BLaER1 treated with 17β-estradiol and CSF1 and Interleukin-3, amounts not matched to agents 10 nM and 100 nM (cell line): ENCODE measurements around the gene PABPC1L.

Experiments
- H3K27ac ChIP-seq, 11 experiments: shearing (Covaris generic); formaldehyde crosslinking; 2 replicates each; pipeline ENCODE4 v1.8.1; 2022
- H3K27me3 ChIP-seq, 11 experiments: shearing (Covaris generic); formaldehyde crosslinking; 2 replicates each; pipeline ENCODE4 v1.8.1; 2022
- H3K36me3 ChIP-seq, 11 experiments: shearing (Covaris generic); formaldehyde crosslinking; 2 replicates each; pipeline ENCODE4 v1.8.1; 2022
- H3K4me1 ChIP-seq, 10 experiments: shearing (Covaris generic); formaldehyde crosslinking; 2 replicates each; pipeline ENCODE4 v1.8.1; 2022
- H3K4me2 ChIP-seq, 11 experiments: shearing (Covaris generic); formaldehyde crosslinking; 2 replicates each; pipeline ENCODE4 v1.8.1; 2022
- H3K4me3 ChIP-seq, 10 experiments: shearing (Covaris generic); formaldehyde crosslinking; 2 replicates each; pipeline ENCODE4 v1.8.1; 2022
- H3K9ac ChIP-seq, 11 experiments: shearing (Covaris generic); formaldehyde crosslinking; 2 replicates each; pipeline ENCODE4 v1.8.1; 2022
- H3K9me3 ChIP-seq, 11 experiments: shearing (Covaris generic); formaldehyde crosslinking; replicated peaks in 1 of 11; 2 replicates each; pipeline ENCODE4 v1.8.1; 2022
- H4K20me1 ChIP-seq, 11 experiments: shearing (Covaris generic); formaldehyde crosslinking; 2 replicates each; pipeline ENCODE4 v1.8.1; 2022
- Cebpa-rat ChIP-seq, 11 experiments: shearing (Covaris generic); IDR thresholded peaks; 2 replicates each; pipeline ENCODE4 v1.8.1; 2022

Gene PABPC1L

GRCh38 chr20:44962483-44962882, 52.6 kb downstream of the PABPC1L start:
- no peaks in the 10 kb centered on the region for H3K27me3 ChIP-seq
- H4K20me1 ChIP-seq: peaks cover 0 to 23% (median 16%) of the 10 kb centered on the region in 11 experiments; a peak in 12 of 22 replicates
- H3K9me3 ChIP-seq: no peaks in the 10 kb centered on the region
- no peak overlapping the region for H3K9ac ChIP-seq
- peaks cover 0 to 15% (median 11%) of the 10 kb centered on the region in 11 experiments; a peak in 19 of 22 replicates for H3K36me3 ChIP-seq
- no peak overlapping the region; a peak in 1 of 22 replicates for H3K27ac ChIP-seq
- H3K4me2 ChIP-seq: peak overlapping the region in 1 of 11 experiments; percentile 11; a peak in 2 of 22 replicates
- no peak overlapping the region for H3K4me3 ChIP-seq
- H3K4me1 ChIP-seq: peaks cover 35 to 48% (median 42%) of the 10 kb centered on the region in 10 experiments
- TF ChIP-seq Cebpa-rat (IDR thresholded peaks at IDR 0.05): no peak

- Histone ChIP-seq H3K9ac (no peak overlapping the region), H3K4me2 (0 out of 22 replicates have a peak overlapping the region, but pooled peaks of 1 of the 11 experiments have one; percentile 0)
Measured at GRCh38 chr20:44963325-44964215, 53.7 kb downstream of the PABPC1L start.

GRCh38 chr20:44965651-44966029, 55.8 kb downstream of the PABPC1L start:
- Histone ChIP-seq H3K36me3 (peaks cover 0 to 8% (median 0%) of the 10 kb centered on the region in 11 experiments; a peak in 1 of 22 replicates), H3K9ac (peak overlapping the region; percentile 83 to 89 (median 88)), H4K20me1 (peaks cover 0 to 27% (median 19%) of the 10 kb centered on the region in 11 experiments; a peak in 12 of 22 replicates), H3K4me2 (peak overlapping the region; percentile 86 to 98 (median 94)), H3K4me1 (peaks cover 43 to 57% (median 51%) of the 10 kb centered on the region in 10 experiments), H3K27me3 (no peaks in the 10 kb centered on the region), H3K9me3 (no peaks in the 10 kb centered on the region), H3K4me3 (peak overlapping the region; percentile 90 to 98 (median 94)), H3K27ac (peak overlapping the region; percentile 68 to 87 (median 82))
- no peak for TF ChIP-seq Cebpa-rat (IDR thresholded peaks at IDR 0.05)

More at GRCh38 chr20:44963325-44964215, 53.7 kb downstream of the PABPC1L start:
- H3K36me3 ChIP-seq: peaks cover 0 to 7% (median under 1%) of the 10 kb centered on the region in 11 experiments; a peak in 11 of 22 replicates
- peaks cover 0 to 22% (median 16%) of the 10 kb centered on the region in 11 experiments; a peak in 13 of 22 replicates for H4K20me1 ChIP-seq
- TF ChIP-seq Cebpa-rat (IDR thresholded peaks at IDR 0.05): no peak
- no peak overlapping the region for H3K4me3 ChIP-seq
- H3K27ac ChIP-seq: no peak overlapping the region
- H3K27me3 ChIP-seq: no peaks in the 10 kb centered on the region
- peaks cover 35 to 48% (median 43%) of the 10 kb centered on the region in 10 experiments for H3K4me1 ChIP-seq
- H3K9me3 ChIP-seq: no peaks in the 10 kb centered on the region

GRCh38 chr20:44966030-44966961, 56.4 kb downstream of the PABPC1L start, which contains the start of gene STK4:
STK4 (plus strand) TSS chr20:44966512; CDS start chr20:44966569, 57 bp downstream.
- Histone ChIP-seq H4K20me1 (peaks cover 0 to 31% (median 19%) of the 10 kb centered on the region in 11 experiments; a peak in 12 of 22 replicates), H3K27ac (peak within 1 kb of the TSS; percentile 76 to 87 (median 82)), H3K9me3 (no peaks in the 10 kb centered on the region), H3K9ac (peak within 1 kb of the TSS; percentile 83 to 89 (median 88)), H3K36me3 (peaks cover 0 to 8% (median 0%) of the 10 kb centered on the region in 11 experiments; a peak in 1 of 22 replicates), H3K27me3 (no peaks in the 10 kb centered on the region), H3K4me2 (peak within 1 kb of the TSS; percentile 92 to 98 (median 94)), H3K4me3 (peak within 1 kb of the TSS; percentile 90 to 98 (median 94)), H3K4me1 (peaks cover 45 to 58% (median 52%) of the 10 kb centered on the region in 10 experiments)
- no peak for TF ChIP-seq Cebpa-rat (IDR thresholded peaks at IDR 0.05)

GRCh38 chr20:44967207-44967807, 57.4 kb downstream of the PABPC1L start:
- H3K27ac ChIP-seq: peak overlapping the region; percentile 76 to 87 (median 82)
- H3K4me3 ChIP-seq: peak overlapping the region; percentile 90 to 98 (median 94)
- TF ChIP-seq Cebpa-rat (IDR thresholded peaks at IDR 0.05): no peak
- peaks cover 0 to 36% (median 19%) of the 10 kb centered on the region in 11 experiments; a peak in 12 of 22 replicates for H4K20me1 ChIP-seq
- peaks cover 4 to 16% (median 8%) of the 10 kb centered on the region in 11 experiments; a peak in 20 of 22 replicates for H3K36me3 ChIP-seq
- H3K4me1 ChIP-seq: peaks cover 50 to 62% (median 56%) of the 10 kb centered on the region in 10 experiments
- peak overlapping the region; percentile 83 to 89 (median 88) for H3K9ac ChIP-seq
- H3K27me3 ChIP-seq: no peaks in the 10 kb centered on the region
- peak overlapping the region; percentile 92 to 98 (median 94) for H3K4me2 ChIP-seq
- H3K9me3 ChIP-seq: no peaks in the 10 kb centered on the region

GRCh38 chr20:44969300-44969894, 59.5 kb downstream of the PABPC1L start:
- Histone ChIP-seq H3K9ac (peak overlapping the region in 1 of 11 experiments; percentile 15; a peak in 2 of 22 replicates), H4K20me1 (peaks cover 0 to 36% (median 19%) of the 10 kb centered on the region in 11 experiments; a peak in 12 of 22 replicates), H3K27me3 (no peaks in the 10 kb centered on the region), H3K27ac (peak overlapping the region in 5 of 11 experiments; percentile 22 to 63 (median 51); a peak in 5 of 22 replicates), H3K4me2 (peak overlapping the region; percentile 92 to 98 (median 94)), H3K36me3 (peaks cover 25 to 37% (median 29%) of the 10 kb centered on the region in 11 experiments), H3K4me3 (no peak overlapping the region; a peak in 2 of 20 replicates), H3K9me3 (no peaks in the 10 kb centered on the region), H3K4me1 (peaks cover 50 to 69% (median 56%) of the 10 kb centered on the region in 10 experiments)
- no peak for TF ChIP-seq Cebpa-rat (IDR thresholded peaks at IDR 0.05)

- H3K36me3 ChIP-seq: peaks cover 34 to 46% (median 38%) of the 10 kb centered on the region in 11 experiments
- H3K27ac ChIP-seq: peak overlapping the region; percentile 22 to 67 (median 54); a peak in 19 of 22 replicates
- H3K9me3 ChIP-seq: no peaks in the 10 kb centered on the region
- peak overlapping the region; percentile 38 to 97 (median 94); a peak in 21 of 22 replicates for H3K4me2 ChIP-seq
- H3K4me3 ChIP-seq: peak overlapping the region in 2 of 10 experiments; percentile 6 to 13; a peak in 3 of 20 replicates
- H4K20me1 ChIP-seq: peaks cover 0 to 36% (median 19%) of the 10 kb centered on the region in 11 experiments; a peak in 12 of 22 replicates
- H3K9ac ChIP-seq: peak overlapping the region in 8 of 11 experiments; percentile 3 to 58 (median 29); a peak in 13 of 22 replicates
- TF ChIP-seq Cebpa-rat (IDR thresholded peaks at IDR 0.05): no peak
- H3K27me3 ChIP-seq: no peaks in the 10 kb centered on the region
- peaks cover 48 to 72% (median 55%) of the 10 kb centered on the region in 10 experiments for H3K4me1 ChIP-seq
Measured at GRCh38 chr20:44970243-44970757, 60.4 kb downstream of the PABPC1L start.
